ENCODE measurements around the gene LRRTM4. TPM values are rescaled to one million over a fixed set of nuclear protein-coding genes. Genes with fewer than 3 reads are reported as not detected.

The LRRTM4 gene
- total RNA-seq, 1 experiment from 2014 or later = 0.23 TPM

- H3K36me3 ChIP-seq (ENCODE audit: control insufficient read depth, insufficient read depth, low read length) = no peaks in the 10 kb centered on the region
- ChIA-PET CTCF (no interaction called here), POLR2A (no interaction called here)
- in situ Hi-C loops (cut with HindIII; ENCODE audit: low pct_unique_long_range_greater_than_20kb, low sequenced_read_pairs) (no loop called here), intact Hi-C loops (cut with micrococcal nuclease; ENCODE audit: unreplicated experiment) (no loop called here)
- no peak overlapping the region for H3K4me3 ChIP-seq (ENCODE audit: low read depth in 2 of 2, low read length in 2 of 2)
- no peaks in the 10 kb centered on the region for H3K9me3 ChIP-seq (ENCODE audit: control insufficient read depth, insufficient read depth, low read depth, low read length)
- ATAC-seq (no peak), DNase-seq (ENCODE audit: low read depth, low spot score) (no peak)
- H3K4me1 ChIP-seq (ENCODE audit: control insufficient read depth, insufficient read depth, low read length) = no peaks in the 10 kb centered on the region
- no peak overlapping the region for H3K27ac ChIP-seq (ENCODE audit: low read length)
- TF ChIP-seq REST (IDR thresholded peaks at IDR 0.05; ENCODE audit: insufficient read depth in 1 of 2, low read depth in 2 of 2, low read length in 1 of 2) (no peak), SIN3A (IDR thresholded peaks at IDR 0.05; ENCODE audit: borderline replicate concordance, insufficient read depth, low read depth, low read length) (no peak), CTCF (IDR thresholded peaks at IDR 0.05) (no peak), POLR2AphosphoS5 (IDR thresholded peaks at IDR 0.05; ENCODE audit: low read depth, low read length) (no peak), TCF7L2 (IDR thresholded peaks at IDR 0.05; ENCODE audit: low read depth, low read length) (no peak)
- BruUV-seq (replicated peaks) = no TSS peak
- no peaks in the 10 kb centered on the region for H3K27me3 ChIP-seq (ENCODE audit: control insufficient read depth, insufficient read depth, low read length)
Measured at GRCh38 chr2:77519164-77519887, 2.9 kb downstream of the LRRTM4 start.

GRCh38 chr2:77518311-77518710 is 3.9 kb downstream of the LRRTM4 start:
- TF ChIP-seq CTCF (IDR thresholded peaks at IDR 0.05) (no peak), POLR2AphosphoS5 (IDR thresholded peaks at IDR 0.05; ENCODE audit: low read depth, low read length) (no peak), SIN3A (IDR thresholded peaks at IDR 0.05; ENCODE audit: borderline replicate concordance, insufficient read depth, low read depth, low read length) (no peak), REST (IDR thresholded peaks at IDR 0.05; ENCODE audit: insufficient read depth in 1 of 2, low read depth in 2 of 2, low read length in 1 of 2) (no peak)
- no peaks in the 10 kb centered on the region for H3K9me3 ChIP-seq (ENCODE audit: control insufficient read depth, insufficient read depth, low read depth, low read length)
- no TSS peak for BruUV-seq (replicated peaks)
- CTCF ChIA-PET = no interaction called here
- no peak overlapping the region for H3K27ac ChIP-seq (ENCODE audit: low read length)
- H3K4me3 ChIP-seq (ENCODE audit: low read depth in 2 of 2, low read length in 2 of 2) = no peak overlapping the region
- DNase-seq (ENCODE audit: low read depth, low spot score) (no peak), ATAC-seq (no peak)
- H3K4me1 ChIP-seq (ENCODE audit: control insufficient read depth, insufficient read depth, low read length) = no peaks in the 10 kb centered on the region
- H3K36me3 ChIP-seq (ENCODE audit: control insufficient read depth, insufficient read depth, low read length) = no peaks in the 10 kb centered on the region
- H3K27me3 ChIP-seq (ENCODE audit: control insufficient read depth, insufficient read depth, low read length) = no peaks in the 10 kb centered on the region
- in situ Hi-C loops (cut with HindIII; ENCODE audit: low pct_unique_long_range_greater_than_20kb, low sequenced_read_pairs) = no loop called here
- intact Hi-C loops (cut with micrococcal nuclease; ENCODE audit: unreplicated experiment) = no loop called here
- POLR2A ChIA-PET = no interaction called here
